Heart left ventricle (tissue), 13 donors: Measurements from ENCODE around the gene NEURL1.

Experiments used
- POLR2A ChIP-seq, 2 donors: fragments of 450-650 bp; IDR thresholded peaks; one replicate each; pipeline ENCODE4 v1.6.1; 2017; ENCODE audit warnings: antibody characterized with exemption in 2 of 2, mild to moderate bottlenecking in 2 of 2, moderate library complexity in 2 of 2
- TF ChIP-seq, protein P1 (sequence below), 12 donors: fragments of 200-600 bp; sonication (generic) in 4 of 12; IDR thresholded peaks; one replicate each; pipeline versions ENCODE4 v1.5.0 to v1.8.0; 2018 to 2022; ENCODE audit warnings: antibody characterized with exemption in 12 of 12, mild to moderate bottlenecking in 5 of 12
- donor health status: ischemic (EF 13 %, LVEDD 7.1; RV severe dilation, severe dysfunction).
- donor health status: DM: no; HTN: yes; CAD: no.
- donor health status: DM: no; HTN: no; CAD: no.
- donor health status: ischemic (EF 25% LVEDD 6.9; RV normal size, moderate dysfunction).
- donor health status: ischemic (EF 25% LVEDD 5.7; RV mildly dilated, moderate dysfunction).
- donor health status: ischemic (EF 35%, LVEDD 5.7; RV mildly dilated, moderate dysfunction).
- donor health status: nonischemic (EF 11% LVEDD 7.7; RV severe dilation, severe dysfunction).
- donor health status: DM: yes; HTN: yes; CAD: no.
- donor health status: PGD.
- donor health status: ischemic (EF 29% LVEDD 5.4; RV normal size, mild dysfunction).
- donor health status: nonischemic (EF 23%, LVEDD 6.1; RV moderate dilation, normal function).

DNA sequence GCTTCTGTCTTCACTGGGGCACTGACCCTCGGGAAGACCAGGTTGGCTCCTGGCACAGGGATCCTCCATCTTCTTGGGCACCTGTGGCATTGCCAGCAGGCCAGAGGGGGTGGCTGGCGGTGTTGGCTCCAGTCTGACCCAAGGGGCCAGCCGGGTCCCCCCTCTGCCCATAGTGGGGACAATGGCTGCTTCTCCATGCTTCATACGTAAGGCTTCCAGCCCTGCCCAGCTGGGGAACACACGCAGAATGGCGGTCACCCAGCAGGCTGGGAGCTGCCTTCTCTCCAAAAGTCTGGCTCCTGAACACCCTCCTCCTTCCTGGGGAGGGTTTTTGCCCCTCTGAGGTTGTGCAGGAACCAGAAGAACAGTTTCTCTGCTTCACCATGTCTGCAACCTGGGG, 106.8 kb downstream of the NEURL1 start:
- no peak for TF ChIP-seq POLR2A (IDR thresholded peaks at IDR 0.05)
- TF ChIP-seq, protein P1, sequence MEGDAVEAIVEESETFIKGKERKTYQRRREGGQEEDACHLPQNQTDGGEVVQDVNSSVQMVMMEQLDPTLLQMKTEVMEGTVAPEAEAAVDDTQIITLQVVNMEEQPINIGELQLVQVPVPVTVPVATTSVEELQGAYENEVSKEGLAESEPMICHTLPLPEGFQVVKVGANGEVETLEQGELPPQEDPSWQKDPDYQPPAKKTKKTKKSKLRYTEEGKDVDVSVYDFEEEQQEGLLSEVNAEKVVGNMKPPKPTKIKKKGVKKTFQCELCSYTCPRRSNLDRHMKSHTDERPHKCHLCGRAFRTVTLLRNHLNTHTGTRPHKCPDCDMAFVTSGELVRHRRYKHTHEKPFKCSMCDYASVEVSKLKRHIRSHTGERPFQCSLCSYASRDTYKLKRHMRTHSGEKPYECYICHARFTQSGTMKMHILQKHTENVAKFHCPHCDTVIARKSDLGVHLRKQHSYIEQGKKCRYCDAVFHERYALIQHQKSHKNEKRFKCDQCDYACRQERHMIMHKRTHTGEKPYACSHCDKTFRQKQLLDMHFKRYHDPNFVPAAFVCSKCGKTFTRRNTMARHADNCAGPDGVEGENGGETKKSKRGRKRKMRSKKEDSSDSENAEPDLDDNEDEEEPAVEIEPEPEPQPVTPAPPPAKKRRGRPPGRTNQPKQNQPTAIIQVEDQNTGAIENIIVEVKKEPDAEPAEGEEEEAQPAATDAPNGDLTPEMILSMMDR (IDR thresholded peaks at IDR 0.05): no peak
